HCT116 (cell line): ENCODE data around the gene PIGQ. TPM values are rescaled to one million over a fixed set of nuclear protein-coding genes. Genes with fewer than 3 reads are reported as not detected.

Experiments used
- ATAC-seq: fragments of 200-7000 bp; cut with Tn5 transposase; 2 replicates; pipeline ENCODE4 v1.9.1; 2020; ENCODE audit warnings: mild to moderate bottlenecking, moderate library complexity
- BruUV-seq: library from RNA; stranded (reverse); fragments of 400-500 nt; replicated peaks from 2 replicates; lab custom pipeline; 2021; lab: Mats Ljungman, UMichigan
- CTCF ChIA-PET: fragments of 300-600 bp; sonication (Branson Sonifier 250); formaldehyde crosslinking; loops from one replicate; lab custom pipeline; 2021; ENCODE audit warnings: antibody characterized with exemption; lab: Charles Lee
- POLR2A ChIA-PET: fragments of 300-600, 350-600 bp; sonication (Branson Sonifier 250); formaldehyde crosslinking; loops from one replicate; lab custom pipeline; 2021; ENCODE audit warnings: antibody characterized with exemption; lab: Charles Lee
- RAD21 ChIA-PET, 2 experiments: fragments of 300-600 bp; sonication (Branson Sonifier 250); formaldehyde crosslinking; loops; one replicate each; lab custom pipeline; 2023; ENCODE audit warnings: low total read pairs in 2 of 2; ENCODE audit not compliant: uncharacterized antibody in 2 of 2, unreplicated experiment in 2 of 2, low non-redundant PET in 1 of 2; lab: Charles Lee
- DNase-seq: peaks from one replicate; pipeline ENCODE4 v3.0.0-alpha.2; 2010; ENCODE audit warnings: low read depth, low spot score
- H2AFZ ChIP-seq: fragments of 200-600 bp; shearing (Covaris generic), sonication (generic); 2 replicates; pipeline ENCODE4 v1.6.1; 2017; ENCODE audit warnings: low read depth, mixed run types, mixed read lengths, antibody characterized with exemption, low read length; ENCODE audit not compliant: poor library complexity, severe bottlenecking
- H3K27ac ChIP-seq: 2 replicates; pipeline ENCODE4 v1.5.1; 2012; ENCODE audit warnings: low read depth, low read length
- H3K27me3 ChIP-seq: fragments of 200-600 bp; sonication (generic); 2 replicates; pipeline ENCODE4 v1.6.1; 2016; ENCODE audit warnings: mixed run types, low read length, mixed read lengths; ENCODE audit not compliant: insufficient read depth
- H3K36me3 ChIP-seq, 2 experiments: fragments of 200-500 bp in 1 of 2; fragments of 200-600 bp in 1 of 2; sonication (Bioruptor generic) in 1 of 2; sonication (generic) in 1 of 2; 2 replicates each; pipeline versions ENCODE4 v1.5.1 to v1.6.1; 2014 to 2016; ENCODE audit warnings: low read length in 2 of 2, inconsistent platforms in 1 of 2, mixed read lengths in 1 of 2, mixed run types in 1 of 2; ENCODE audit not compliant: insufficient read depth in 2 of 2, control insufficient read depth in 1 of 2
- H3K4me1 ChIP-seq, 2 experiments: fragments of 200-600 bp in 1 of 2; sonication (generic) in 1 of 2; 2 replicates each; pipeline versions ENCODE4 v1.5.1 to v1.6.1; 2012 to 2017; ENCODE audit warnings: low read length in 2 of 2, inconsistent platforms in 1 of 2, mild to moderate bottlenecking in 1 of 2, mixed read lengths in 1 of 2, mixed run types in 1 of 2, moderate library complexity in 1 of 2; ENCODE audit not compliant: insufficient read depth in 2 of 2, control insufficient read depth in 1 of 2
- H3K4me2 ChIP-seq: fragments of 200-600 bp; sonication (generic); 2 replicates; pipeline ENCODE4 v1.6.1; 2017; ENCODE audit warnings: mixed run types, low read length, mixed read lengths
- H3K4me3 ChIP-seq, 2 experiments: fragments of 200-600 bp in 1 of 2; sonication (generic) in 1 of 2; replicated peaks in 1 of 2; 2 replicates each; pipeline ENCODE4 v1.5.1; 2011 to 2016; ENCODE audit warnings: low read length in 2 of 2, control low read depth in 1 of 2, low read depth in 1 of 2, mild to moderate bottlenecking in 1 of 2, mixed read lengths in 1 of 2, mixed run types in 1 of 2
- H3K79me2 ChIP-seq: fragments of 200-600 bp; sonication (generic); 2 replicates; pipeline ENCODE4 v1.6.1; 2017; ENCODE audit warnings: mild to moderate bottlenecking, mixed run types, low read length, moderate library complexity, mixed read lengths; ENCODE audit not compliant: insufficient read depth
- H3K9ac ChIP-seq: fragments of 200-600 bp; sonication (generic); 2 replicates; pipeline ENCODE4 v1.6.1; 2016; ENCODE audit warnings: low read length, mixed read lengths
- H3K9me2 ChIP-seq: fragments of 200-600 bp; sonication (generic), shearing (Covaris generic); 2 replicates; pipeline ENCODE4 v1.6.1; 2017; ENCODE audit warnings: mixed run types, mild to moderate bottlenecking, moderate library complexity; ENCODE audit not compliant: insufficient read depth
- H3K9me3 ChIP-seq, 2 experiments: fragments of 200-500 bp in 1 of 2; fragments of 200-600 bp in 1 of 2; sonication (Bioruptor generic) in 1 of 2; sonication (generic) in 1 of 2; 2 replicates each; pipeline ENCODE4 v1.6.1; 2014 to 2017; ENCODE audit warnings: low read length in 2 of 2, mixed read lengths in 2 of 2, inconsistent platforms in 1 of 2, low read depth in 1 of 2, mild to moderate bottlenecking in 1 of 2, mixed run types in 1 of 2, moderate library complexity in 1 of 2; ENCODE audit not compliant: control insufficient read depth in 1 of 2, insufficient read depth in 1 of 2
- H4K20me1 ChIP-seq: fragments of 200-600 bp; sonication (generic), shearing (Covaris generic); 2 replicates; pipeline ENCODE4 v1.6.1; 2017; ENCODE audit warnings: mixed run types, mild to moderate bottlenecking, moderate library complexity; ENCODE audit not compliant: insufficient read depth
- ELF1 ChIP-seq: IDR thresholded peaks from 2 replicates; pipeline ENCODE4 v1.6.1; 2012; ENCODE audit warnings: low read depth, borderline replicate concordance
- EZH2phosphoT487 ChIP-seq: fragments of 200-600 bp; IDR thresholded peaks from 2 replicates; pipeline ENCODE4 v1.6.1; 2018; ENCODE audit warnings: antibody characterized with exemption, borderline replicate concordance
- JUND ChIP-seq: IDR thresholded peaks from 2 replicates; pipeline ENCODE4 v1.6.1; 2012
- POLR2AphosphoS5 ChIP-seq: IDR thresholded peaks from 2 replicates; pipeline ENCODE4 v1.6.1; 2011; ENCODE audit warnings: mild to moderate bottlenecking, low read depth, low read length, moderate library complexity
- YY1 ChIP-seq: IDR thresholded peaks from 2 replicates; pipeline ENCODE4 v1.6.1; 2011; ENCODE audit warnings: low read length, low read depth, moderate library complexity, mild to moderate bottlenecking; ENCODE audit not compliant: insufficient replicate concordance; ENCODE audit errors: extremely low read depth
- ZNF274 ChIP-seq: fragments of 200-500 bp; sonication (Bioruptor generic); IDR thresholded peaks from 2 replicates; pipeline ENCODE4 v1.6.1; 2014; ENCODE audit warnings: mild to moderate bottlenecking, low read depth, low read length, inconsistent platforms
- intact Hi-C: fragments of 100-400 bp; cut with micrococcal nuclease; formaldehyde crosslinking; loops from 2 replicates; pipeline ENCODE4 v1.10.0; 2022
- total RNA-seq: library from RNA; stranded (reverse); gene quantifications from one replicate; pipeline ENCODE4 v1.2.1, GENCODE V29; 2021; ENCODE audit not compliant: unreplicated experiment
- TF ChIP-seq, protein P1 (sequence below): IDR thresholded peaks from 2 replicates; pipeline ENCODE4 v1.6.1; 2012; ENCODE audit warnings: low read depth
- TF ChIP-seq, protein P2 (sequence below): IDR thresholded peaks from 2 replicates; pipeline ENCODE4 v1.6.1; 2012

The PIGQ gene
- total RNA-seq, 1 experiment from 2014 or later, result 21.0 TPM

DNA sequence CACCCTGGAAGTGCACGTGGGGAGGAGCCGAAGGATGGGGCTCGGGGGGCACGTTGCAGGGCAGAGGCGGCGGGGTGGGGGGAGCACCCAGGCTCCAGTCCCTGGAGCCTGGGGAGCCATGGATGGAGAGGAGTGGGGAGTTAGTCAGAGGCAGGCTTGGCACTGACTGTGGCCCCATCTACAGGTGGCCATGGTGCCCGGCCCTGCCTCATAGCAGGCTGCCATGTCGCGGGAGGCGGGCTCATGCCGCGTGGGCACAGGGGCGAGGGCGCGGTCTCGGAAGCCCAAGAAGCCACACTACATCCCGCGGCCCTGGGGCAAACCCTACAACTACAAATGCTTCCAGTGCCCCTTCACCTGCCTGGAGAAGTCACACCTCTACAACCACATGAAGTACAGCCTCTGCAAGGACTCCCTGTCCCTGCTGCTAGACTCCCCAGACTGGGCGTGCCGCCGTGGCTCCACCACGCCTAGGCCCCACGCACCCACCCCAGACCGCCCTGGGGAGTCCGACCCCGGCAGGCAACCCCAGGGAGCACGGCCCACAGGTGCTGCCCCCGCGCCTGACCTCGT is 6.6 kb upstream of the PIGQ start:
- intact Hi-C loops, result no loop called here
- Histone ChIP-seq H2AFZ (no peak overlapping the region), H3K79me2 (no peaks in the 10 kb centered on the region), H4K20me1 (no peaks in the 10 kb centered on the region), H3K9me3 (no peaks in the 10 kb centered on the region), H3K9ac (no peak overlapping the region), H3K4me2 (no peak overlapping the region), H3K27ac (no peak overlapping the region), H3K4me3 (no peak overlapping the region), H3K9me2 (no peaks in the 10 kb centered on the region), H3K27me3 (no peaks in the 10 kb centered on the region), H3K36me3 (no peaks in the 10 kb centered on the region), H3K4me1 (peaks cover 0 to 3% of the 10 kb centered on the region in 2 experiments; a peak in 1 of 4 replicates)
- RAD21 ChIA-PET, result no interaction called here
- no peak for ATAC-seq
- POLR2A ChIA-PET, result no interaction called here
- TF ChIP-seq ELF1 (no peak), EZH2phosphoT487 (no peak), YY1 (no peak), ZNF274 (no peak), JUND (no peak), POLR2AphosphoS5 (no peak)
- TF ChIP-seq, protein P1, sequence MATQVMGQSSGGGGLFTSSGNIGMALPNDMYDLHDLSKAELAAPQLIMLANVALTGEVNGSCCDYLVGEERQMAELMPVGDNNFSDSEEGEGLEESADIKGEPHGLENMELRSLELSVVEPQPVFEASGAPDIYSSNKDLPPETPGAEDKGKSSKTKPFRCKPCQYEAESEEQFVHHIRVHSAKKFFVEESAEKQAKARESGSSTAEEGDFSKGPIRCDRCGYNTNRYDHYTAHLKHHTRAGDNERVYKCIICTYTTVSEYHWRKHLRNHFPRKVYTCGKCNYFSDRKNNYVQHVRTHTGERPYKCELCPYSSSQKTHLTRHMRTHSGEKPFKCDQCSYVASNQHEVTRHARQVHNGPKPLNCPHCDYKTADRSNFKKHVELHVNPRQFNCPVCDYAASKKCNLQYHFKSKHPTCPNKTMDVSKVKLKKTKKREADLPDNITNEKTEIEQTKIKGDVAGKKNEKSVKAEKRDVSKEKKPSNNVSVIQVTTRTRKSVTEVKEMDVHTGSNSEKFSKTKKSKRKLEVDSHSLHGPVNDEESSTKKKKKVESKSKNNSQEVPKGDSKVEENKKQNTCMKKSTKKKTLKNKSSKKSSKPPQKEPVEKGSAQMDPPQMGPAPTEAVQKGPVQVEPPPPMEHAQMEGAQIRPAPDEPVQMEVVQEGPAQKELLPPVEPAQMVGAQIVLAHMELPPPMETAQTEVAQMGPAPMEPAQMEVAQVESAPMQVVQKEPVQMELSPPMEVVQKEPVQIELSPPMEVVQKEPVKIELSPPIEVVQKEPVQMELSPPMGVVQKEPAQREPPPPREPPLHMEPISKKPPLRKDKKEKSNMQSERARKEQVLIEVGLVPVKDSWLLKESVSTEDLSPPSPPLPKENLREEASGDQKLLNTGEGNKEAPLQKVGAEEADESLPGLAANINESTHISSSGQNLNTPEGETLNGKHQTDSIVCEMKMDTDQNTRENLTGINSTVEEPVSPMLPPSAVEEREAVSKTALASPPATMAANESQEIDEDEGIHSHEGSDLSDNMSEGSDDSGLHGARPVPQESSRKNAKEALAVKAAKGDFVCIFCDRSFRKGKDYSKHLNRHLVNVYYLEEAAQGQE, result no peak
- TF ChIP-seq, protein P2, sequence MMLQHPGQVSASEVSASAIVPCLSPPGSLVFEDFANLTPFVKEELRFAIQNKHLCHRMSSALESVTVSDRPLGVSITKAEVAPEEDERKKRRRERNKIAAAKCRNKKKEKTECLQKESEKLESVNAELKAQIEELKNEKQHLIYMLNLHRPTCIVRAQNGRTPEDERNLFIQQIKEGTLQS, result no peak
- BruUV-seq, result no TSS peak
- no peak for DNase-seq
- CTCF ChIA-PET, result no interaction called here
